ENCODE results near the gene CCDC170. TPM values are rescaled to one million over a fixed set of nuclear protein-coding genes. Genes with fewer than 3 reads are reported as not detected.

Gene CCDC170
- polyA plus RNA-seq, 1 of the 3 experiments (the other 2 are of a cell fraction) = not detected

DNA sequence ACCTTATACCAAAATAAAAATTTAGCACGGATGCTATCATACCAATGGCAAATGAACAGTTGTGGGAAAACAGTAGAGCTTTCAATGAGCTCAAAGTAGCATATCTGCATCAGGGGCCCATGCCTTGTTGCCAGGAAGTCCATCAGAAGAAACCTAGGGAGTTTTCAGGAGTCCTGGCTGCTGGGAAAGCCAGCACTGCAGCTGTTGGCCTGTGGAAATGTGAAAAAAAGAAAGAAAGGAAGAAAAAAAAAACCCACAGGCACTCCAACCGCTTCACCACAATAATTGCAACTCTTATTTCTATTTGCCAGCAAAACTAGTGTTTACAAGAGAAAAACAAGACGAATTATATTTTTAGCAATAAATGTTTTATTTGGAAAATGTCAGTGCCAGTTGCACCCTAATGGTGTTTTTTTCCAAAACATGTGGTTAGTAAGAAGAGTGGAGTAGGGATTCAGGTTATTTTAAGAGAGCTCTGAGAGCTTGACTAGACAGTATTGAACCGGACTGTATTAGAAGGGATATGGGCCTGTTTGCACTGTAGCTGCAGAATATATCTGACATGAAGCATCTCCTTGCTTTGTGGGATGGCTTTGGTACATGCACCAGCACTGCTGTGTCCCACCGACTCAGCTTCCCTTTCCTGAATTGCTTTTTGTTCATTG lies 137.3 kb downstream of the CCDC170 start:
- Histone ChIP-seq H3K27me3 (ENCODE audit: insufficient read depth) (no peaks in the 10 kb centered on the region), H3K4me2 (no peak overlapping the region), H3K9me3 (no peaks in the 10 kb centered on the region), H2AFZ (ENCODE audit: low read depth) (no peak overlapping the region), H3K79me2 (ENCODE audit: insufficient read depth) (no peaks in the 10 kb centered on the region), H3K9me2 (no peaks in the 10 kb centered on the region), H3K9ac (no peak overlapping the region), H3K4me3 (ENCODE audit: low read depth in 2 of 2, low read length in 1 of 2) (no peak overlapping the region), H3K4me1 (ENCODE audit: control insufficient read depth in 1 of 2, insufficient read depth in 2 of 2, low read depth in 1 of 2, low read length in 1 of 2) (no peaks in the 10 kb centered on the region), H4K20me1 (ENCODE audit: insufficient read depth) (no peaks in the 10 kb centered on the region), H3F3A (replicated peaks; ENCODE audit: insufficient read depth) (no peaks in the 10 kb centered on the region), H3K27ac (ENCODE audit: low read depth in 2 of 2, low read length in 1 of 2) (no peak overlapping the region), H3K36me3 (replicated peaks in 1 of 2; ENCODE audit: control insufficient read depth in 1 of 2, insufficient read depth in 2 of 2, low read length in 1 of 2) (no peaks in the 10 kb centered on the region)
- TF ChIP-seq EP300 (IDR thresholded peaks at IDR 0.05; ENCODE audit: borderline replicate concordance in 1 of 2, low read depth in 1 of 2, low read length in 1 of 2) (no peak), YY1 (IDR thresholded peaks at IDR 0.05; ENCODE audit: low read depth) (no peak)
- TF ChIP-seq, protein P1, sequence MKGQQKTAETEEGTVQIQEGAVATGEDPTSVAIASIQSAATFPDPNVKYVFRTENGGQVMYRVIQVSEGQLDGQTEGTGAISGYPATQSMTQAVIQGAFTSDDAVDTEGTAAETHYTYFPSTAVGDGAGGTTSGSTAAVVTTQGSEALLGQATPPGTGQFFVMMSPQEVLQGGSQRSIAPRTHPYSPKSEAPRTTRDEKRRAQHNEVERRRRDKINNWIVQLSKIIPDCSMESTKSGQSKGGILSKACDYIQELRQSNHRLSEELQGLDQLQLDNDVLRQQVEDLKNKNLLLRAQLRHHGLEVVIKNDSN (IDR thresholded peaks at IDR 0.05; ENCODE audit: borderline replicate concordance, low read depth) = no peak
- POLR2A ChIA-PET = no interaction called here
- 9% methylated on average over 5 of the region's 5 CpGs for WGBS (ENCODE audit: low lambda C conversion rate)
- DNase-seq = no peak
- CTCF ChIA-PET = no interaction called here

DNA sequence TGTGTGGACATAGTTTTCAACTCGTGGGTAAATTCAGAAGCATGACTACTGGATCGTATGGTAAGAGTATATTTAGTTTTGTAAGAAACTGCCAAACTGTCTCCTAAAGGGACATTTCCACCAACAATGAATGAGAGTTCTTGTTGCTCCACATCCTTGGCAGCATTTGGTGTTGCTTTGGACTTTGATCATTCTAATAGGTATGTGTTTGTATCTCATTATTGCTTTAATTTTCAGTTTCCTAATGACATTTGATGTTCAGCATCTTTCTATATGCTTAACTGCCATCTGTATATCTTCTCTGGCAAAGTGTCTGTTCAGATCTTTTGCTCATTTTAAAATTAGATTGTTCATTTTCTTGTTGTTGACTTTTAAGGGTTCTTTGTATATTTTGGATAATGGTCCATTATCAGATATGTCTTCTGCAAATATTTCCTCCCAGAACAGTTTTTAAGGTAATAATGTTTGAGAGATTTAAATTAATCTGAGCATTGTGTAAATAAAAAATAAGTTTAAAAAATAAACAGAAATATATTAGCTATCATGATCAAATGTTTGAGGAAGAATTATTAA lies 138.7 kb downstream of the CCDC170 start:
- Histone ChIP-seq H3K9me2 (no peaks in the 10 kb centered on the region), H3K4me1 (ENCODE audit: control insufficient read depth in 1 of 2, insufficient read depth in 2 of 2, low read depth in 1 of 2, low read length in 1 of 2) (no peaks in the 10 kb centered on the region), H3K9ac (no peak overlapping the region), H4K20me1 (ENCODE audit: insufficient read depth) (no peaks in the 10 kb centered on the region), H3K27ac (ENCODE audit: low read depth in 2 of 2, low read length in 1 of 2) (no peak overlapping the region), H3K4me3 (ENCODE audit: low read depth in 2 of 2, low read length in 1 of 2) (no peak overlapping the region), H3K4me2 (no peak overlapping the region), H3K9me3 (no peaks in the 10 kb centered on the region), H3K36me3 (replicated peaks in 1 of 2; ENCODE audit: control insufficient read depth in 1 of 2, insufficient read depth in 2 of 2, low read length in 1 of 2) (no peaks in the 10 kb centered on the region), H2AFZ (ENCODE audit: low read depth) (no peak overlapping the region), H3K27me3 (ENCODE audit: insufficient read depth) (no peaks in the 10 kb centered on the region), H3F3A (replicated peaks; ENCODE audit: insufficient read depth) (no peaks in the 10 kb centered on the region), H3K79me2 (ENCODE audit: insufficient read depth) (no peaks in the 10 kb centered on the region)
- WGBS (ENCODE audit: low lambda C conversion rate) = 0% methylated on average over 2 of the region's 2 CpGs
- no peak for DNase-seq
- TF ChIP-seq RFX5 (IDR thresholded peaks at IDR 0.05; ENCODE audit: low read length) (no peak), JUND (IDR thresholded peaks at IDR 0.05) (no peak), CHD2 (IDR thresholded peaks at IDR 0.05; ENCODE audit: low read length, partially characterized antibody) (no peak), SIN3A (IDR thresholded peaks at IDR 0.05; ENCODE audit: borderline replicate concordance, low read depth, low read length) (no peak)
- TF ChIP-seq, protein P2, sequence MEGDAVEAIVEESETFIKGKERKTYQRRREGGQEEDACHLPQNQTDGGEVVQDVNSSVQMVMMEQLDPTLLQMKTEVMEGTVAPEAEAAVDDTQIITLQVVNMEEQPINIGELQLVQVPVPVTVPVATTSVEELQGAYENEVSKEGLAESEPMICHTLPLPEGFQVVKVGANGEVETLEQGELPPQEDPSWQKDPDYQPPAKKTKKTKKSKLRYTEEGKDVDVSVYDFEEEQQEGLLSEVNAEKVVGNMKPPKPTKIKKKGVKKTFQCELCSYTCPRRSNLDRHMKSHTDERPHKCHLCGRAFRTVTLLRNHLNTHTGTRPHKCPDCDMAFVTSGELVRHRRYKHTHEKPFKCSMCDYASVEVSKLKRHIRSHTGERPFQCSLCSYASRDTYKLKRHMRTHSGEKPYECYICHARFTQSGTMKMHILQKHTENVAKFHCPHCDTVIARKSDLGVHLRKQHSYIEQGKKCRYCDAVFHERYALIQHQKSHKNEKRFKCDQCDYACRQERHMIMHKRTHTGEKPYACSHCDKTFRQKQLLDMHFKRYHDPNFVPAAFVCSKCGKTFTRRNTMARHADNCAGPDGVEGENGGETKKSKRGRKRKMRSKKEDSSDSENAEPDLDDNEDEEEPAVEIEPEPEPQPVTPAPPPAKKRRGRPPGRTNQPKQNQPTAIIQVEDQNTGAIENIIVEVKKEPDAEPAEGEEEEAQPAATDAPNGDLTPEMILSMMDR (IDR thresholded peaks at IDR 0.05) = no peak
- TF ChIP-seq, protein P3, sequence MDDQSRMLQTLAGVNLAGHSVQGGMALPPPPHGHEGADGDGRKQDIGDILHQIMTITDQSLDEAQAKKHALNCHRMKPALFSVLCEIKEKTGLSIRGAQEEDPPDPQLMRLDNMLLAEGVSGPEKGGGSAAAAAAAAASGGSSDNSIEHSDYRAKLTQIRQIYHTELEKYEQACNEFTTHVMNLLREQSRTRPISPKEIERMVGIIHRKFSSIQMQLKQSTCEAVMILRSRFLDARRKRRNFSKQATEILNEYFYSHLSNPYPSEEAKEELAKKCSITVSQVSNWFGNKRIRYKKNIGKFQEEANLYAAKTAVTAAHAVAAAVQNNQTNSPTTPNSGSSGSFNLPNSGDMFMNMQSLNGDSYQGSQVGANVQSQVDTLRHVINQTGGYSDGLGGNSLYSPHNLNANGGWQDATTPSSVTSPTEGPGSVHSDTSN (IDR thresholded peaks at IDR 0.05) = no peak
- ChIA-PET CTCF (no interaction called here), POLR2A (no interaction called here)
